ENCODE measurements around the gene CDKL5.
A peak's percentile ranks its signal among the peaks of the same experiment; 100 is the strongest.
"Not testable (repeated sequence)": the region's sequence is repeated elsewhere in the genome, so short reads cannot be mapped to it uniquely, and the experiment has no call there.

The CDKL5 gene

GRCh38 chrX:18425199-18426003, at the start of gene CDKL5:
Gene CDKL5, plus strand, starts transcription at chrX:18425608. Its CDS starts 81,489 bp downstream, at chrX:18507097.
- peak; percentile 86 for DNase-seq

- DNase-seq = peak; percentile 27
Observed at GRCh38 chrX:18377796-18378195, 47.6 kb upstream of the CDKL5 start.

GRCh38 chrX:18389966-18390365, 35.4 kb upstream of the CDKL5 start:
- DNase-seq = no peak

- DNase-seq = no peak
Observed at GRCh38 chrX:18390941-18391538, 34.4 kb upstream of the CDKL5 start.

GRCh38 chrX:18394477-18394876, 30.9 kb upstream of the CDKL5 start:
- DNase-seq = no peak

GRCh38 chrX:18401848-18402213, 23.6 kb upstream of the CDKL5 start:
- no peak for DNase-seq

- DNase-seq = no peak
Observed at GRCh38 chrX:18406531-18407266, 18.7 kb upstream of the CDKL5 start.

GRCh38 chrX:18410038-18410437, 15.4 kb upstream of the CDKL5 start:
- DNase-seq = no peak

GRCh38 chrX:18415386-18415785, 10.0 kb upstream of the CDKL5 start:
- DNase-seq = no peak

GRCh38 chrX:18422325-18422724, 3.1 kb upstream of the CDKL5 start:
- no peak for DNase-seq

GRCh38 chrX:18422886-18423285, 2.5 kb upstream of the CDKL5 start:
- no peak for DNase-seq

- DNase-seq = no peak
Observed at GRCh38 chrX:18424482-18425198, 768 bp upstream of the CDKL5 start.

- no peak for DNase-seq
Observed at GRCh38 chrX:18426004-18426320, 554 bp downstream of the CDKL5 start.

- no peak for DNase-seq
Observed at GRCh38 chrX:18428006-18428405, 2.6 kb downstream of the CDKL5 start.

GRCh38 chrX:18433288-18433687, 7.9 kb downstream of the CDKL5 start:
- DNase-seq = not testable (repeated sequence)

- no peak for DNase-seq
Observed at GRCh38 chrX:18434896-18435295, 9.5 kb downstream of the CDKL5 start.

- no peak for DNase-seq
Observed at GRCh38 chrX:18436017-18436416, 10.6 kb downstream of the CDKL5 start.

- no peak for DNase-seq
Observed at GRCh38 chrX:18440835-18441234, 15.4 kb downstream of the CDKL5 start.

- DNase-seq = no peak
Observed at GRCh38 chrX:18441780-18442367, 16.5 kb downstream of the CDKL5 start.

- DNase-seq = no peak
Observed at GRCh38 chrX:18448416-18448815, 23.0 kb downstream of the CDKL5 start.

GRCh38 chrX:18449236-18449635, 23.8 kb downstream of the CDKL5 start:
- no peak for DNase-seq

GRCh38 chrX:18455384-18455783, 30.0 kb downstream of the CDKL5 start:
- no peak for DNase-seq

GRCh38 chrX:18457000-18457399, 31.6 kb downstream of the CDKL5 start:
- no peak for DNase-seq

All from GDM1 (cell line).